ENCODE measurements around the gene TAMALIN.

DNA sequence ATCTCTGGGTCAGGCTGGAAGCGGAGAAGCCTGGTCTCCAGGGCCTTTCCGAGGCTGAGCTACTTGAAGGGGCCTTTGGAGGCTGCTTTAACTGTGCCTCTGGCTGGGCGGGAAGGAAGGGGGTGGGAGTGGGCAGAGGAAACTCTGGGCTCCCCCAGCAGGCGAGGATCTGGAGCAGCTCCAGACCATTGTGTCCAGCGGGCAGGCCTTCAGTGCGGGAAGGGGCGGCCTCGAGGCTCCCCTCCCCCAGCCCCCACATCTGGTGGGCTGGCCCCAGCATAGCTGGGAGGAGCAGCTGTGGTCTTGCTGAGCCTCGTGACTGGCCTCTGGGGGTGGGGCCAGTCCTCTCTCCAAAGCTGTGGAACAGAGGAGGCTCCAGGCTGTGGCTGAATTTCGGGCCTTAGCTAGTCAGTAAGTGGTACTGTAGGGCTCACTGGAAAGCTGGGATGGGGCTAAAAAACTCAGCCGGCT, 3.4 kb downstream of the TAMALIN start:
- no peak for TF ChIP-seq BHLHE40 (IDR thresholded peaks at IDR 0.05; ENCODE audit: borderline replicate concordance)
- TF ChIP-seq ELF4 (IDR thresholded peaks at IDR 0.05): no peak
- no peak for TF ChIP-seq LEF1 (IDR thresholded peaks at IDR 0.05; ENCODE audit: borderline replicate concordance)
- no peak for TF ChIP-seq SUZ12 (IDR thresholded peaks at IDR 0.05)
- no peak for TF ChIP-seq FOXM1 (IDR thresholded peaks at IDR 0.05; ENCODE audit: borderline replicate concordance)
- TF ChIP-seq TARDBP (IDR thresholded peaks at IDR 0.05): no peak
- no peak for TF ChIP-seq SP1 (IDR thresholded peaks at IDR 0.05)
- no peak for TF ChIP-seq ARNT (IDR thresholded peaks at IDR 0.05)
- no peak for TF ChIP-seq FOXA1 (IDR thresholded peaks at IDR 0.05)
- TF ChIP-seq L3MBTL2 (conservative IDR thresholded peaks at IDR 0.05): no peak
- no peak for TF ChIP-seq ZNF384 (IDR thresholded peaks at IDR 0.05)
- no peak for TF ChIP-seq FOXK2 (IDR thresholded peaks at IDR 0.05)
